Measurements from ENCODE around the gene TENT5D. TPM values are rescaled to one million over a fixed set of nuclear protein-coding genes. Genes with fewer than 3 reads are reported as not detected.

TENT5D gene
- polyA plus RNA-seq, 3 donors = not detected

DNA sequence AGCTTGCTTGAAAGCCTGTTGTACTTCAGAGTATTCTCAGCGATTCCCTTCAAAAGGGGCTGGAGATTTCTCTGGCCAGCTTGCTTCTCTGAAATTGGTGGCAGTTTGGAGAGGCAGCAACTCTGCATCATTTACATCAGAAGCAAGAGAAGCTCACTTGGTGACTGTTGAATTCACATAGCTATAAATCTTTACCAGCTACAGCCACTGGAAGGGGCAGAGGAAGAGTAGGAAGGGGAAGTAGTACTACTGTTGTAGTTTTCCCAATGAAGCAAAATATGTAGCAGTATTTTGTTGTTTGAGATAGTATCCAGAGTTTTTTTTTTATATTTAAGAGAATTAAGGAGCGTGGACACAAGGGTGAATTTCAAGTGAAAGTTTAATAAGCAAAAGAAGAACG lies 2.8 kb downstream of the TENT5D start:
- Histone ChIP-seq H4K20me1 (ENCODE audit: insufficient read depth, low read length) (no peaks in the 10 kb centered on the region), H3K9ac (ENCODE audit: insufficient read depth, low read length, poor library complexity, severe bottlenecking) (no peak overlapping the region), H3K27me3 (ENCODE audit: control insufficient read depth in 2 of 2, insufficient read depth in 2 of 2, low read length in 2 of 2) (no peaks in the 10 kb centered on the region), H2AFZ (ENCODE audit: insufficient read depth, low read depth, low read length, poor library complexity, severe bottlenecking) (no peak overlapping the region), H3K9me3 (replicated peaks in 1 of 2; ENCODE audit: control insufficient read depth in 1 of 2, insufficient read depth in 1 of 2, low read length in 2 of 2) (no peaks in the 10 kb centered on the region), H3K4me2 (replicated peaks; ENCODE audit: extremely low read depth, low read length, poor library complexity, severe bottlenecking) (no peak overlapping the region), H3K4me1 (ENCODE audit: control insufficient read depth in 1 of 2, insufficient read depth in 2 of 2, low read length in 2 of 2) (no peaks in the 10 kb centered on the region), H3K27ac (ENCODE audit: low read depth in 1 of 2, low read length in 2 of 2) (no peak overlapping the region), H3K4me3 (replicated peaks in 1 of 3; ENCODE audit: low read depth in 2 of 3, low read length in 3 of 3) (no peak overlapping the region), H3K79me2 (ENCODE audit: insufficient read depth, low read length) (no peaks in the 10 kb centered on the region), H3K36me3 (replicated peaks in 1 of 2; ENCODE audit: control insufficient read depth in 1 of 2, insufficient read depth in 2 of 2, low read length in 2 of 2) (no peaks in the 10 kb centered on the region)
- Mint-ChIP-seq H3K9me3 (peaks cover 0 to 5% (median 3%) of the 10 kb centered on the region in 7 donors), H3K36me3 (no peaks in the 10 kb centered on the region), H3K4me1 (no peaks in the 10 kb centered on the region), H3K27me3 (ENCODE audit: low read depth in 3 of 3) (peaks cover 0 to 1% (median 0%) of the 10 kb centered on the region in 3 donors), H3K4me3 (no peak overlapping the region), H3K27ac (no peak overlapping the region)
- TF ChIP-seq CTCF (IDR thresholded peaks at IDR 0.05) = no peak
- no peak for DNase-seq
- WGBS (ENCODE audit: insufficient coverage) = 40% methylated on average over 1 of the region's 3 CpGs
- intact Hi-C loops (cut with micrococcal nuclease) = no loop called here

- peaks cover 0 to 6% (median 3%) of the 10 kb centered on the region in 7 donors for H3K9me3 Mint-ChIP-seq
- no peaks in the 10 kb centered on the region for H3K4me1 Mint-ChIP-seq
- no peaks in the 10 kb centered on the region for H3K79me2 ChIP-seq (ENCODE audit: insufficient read depth, low read length)
- H3K4me1 ChIP-seq (ENCODE audit: control insufficient read depth in 1 of 2, insufficient read depth in 2 of 2, low read length in 2 of 2) = no peaks in the 10 kb centered on the region
- no peaks in the 10 kb centered on the region for H3K36me3 Mint-ChIP-seq
- intact Hi-C loops (cut with micrococcal nuclease) = no loop called here
- no peak for TF ChIP-seq CTCF (IDR thresholded peaks at IDR 0.05)
- H3K9ac ChIP-seq (ENCODE audit: insufficient read depth, low read length, poor library complexity, severe bottlenecking) = no peak overlapping the region
- H3K9me3 ChIP-seq (replicated peaks in 1 of 2; ENCODE audit: control insufficient read depth in 1 of 2, insufficient read depth in 1 of 2, low read length in 2 of 2) = no peaks in the 10 kb centered on the region
- H3K27me3 ChIP-seq (ENCODE audit: control insufficient read depth in 2 of 2, insufficient read depth in 2 of 2, low read length in 2 of 2) = no peaks in the 10 kb centered on the region
- H3K4me2 ChIP-seq (replicated peaks; ENCODE audit: extremely low read depth, low read length, poor library complexity, severe bottlenecking) = no peak overlapping the region
- peaks cover 0 to 1% (median 0%) of the 10 kb centered on the region in 3 donors for H3K27me3 Mint-ChIP-seq (ENCODE audit: low read depth in 3 of 3)
- no peak overlapping the region for H2AFZ ChIP-seq (ENCODE audit: insufficient read depth, low read depth, low read length, poor library complexity, severe bottlenecking)
- no peaks in the 10 kb centered on the region for H4K20me1 ChIP-seq (ENCODE audit: insufficient read depth, low read length)
- no peak for DNase-seq
- H3K27ac Mint-ChIP-seq = no peak overlapping the region
- H3K36me3 ChIP-seq (replicated peaks in 1 of 2; ENCODE audit: control insufficient read depth in 1 of 2, insufficient read depth in 2 of 2, low read length in 2 of 2) = no peaks in the 10 kb centered on the region
- no CpG with 5 or more reads among the region's 2 CpGs for WGBS (ENCODE audit: insufficient coverage)
- H3K4me3 Mint-ChIP-seq = no peak overlapping the region
- H3K4me3 ChIP-seq (replicated peaks in 1 of 3; ENCODE audit: low read depth in 2 of 3, low read length in 3 of 3) = no peak overlapping the region
- H3K27ac ChIP-seq (ENCODE audit: low read depth in 1 of 2, low read length in 2 of 2) = no peak overlapping the region
Measured at GRCh38 chrX:80423744-80424143, 3.5 kb downstream of the TENT5D start.
